GM06990 (cell line): ENCODE data around the gene DNAL1.

ENCODE experiments used
- DNase-seq: peaks from one replicate; pipeline ENCODE4 v3.0.0-alpha.2; 2011; ENCODE audit not compliant: insufficient read length; ENCODE audit errors: extremely low read depth
- H3K27me3 ChIP-seq: replicated peaks from 2 replicates; pipeline ENCODE4 v1.6.0; 2011; ENCODE audit warnings: low read length; ENCODE audit not compliant: control insufficient read depth, insufficient read depth
- H3K36me3 ChIP-seq: 2 replicates; pipeline ENCODE4 v1.5.1; 2011; ENCODE audit warnings: low read length; ENCODE audit not compliant: control insufficient read depth, insufficient read depth
- H3K4me3 ChIP-seq: replicated peaks from 2 replicates; pipeline ENCODE4 v1.5.1; 2011; ENCODE audit warnings: low read depth, mild to moderate bottlenecking, control low read depth, low read length
- TF ChIP-seq, protein P1 (sequence below): IDR thresholded peaks from 2 replicates; pipeline ENCODE4 v1.5.1; 2011; ENCODE audit warnings: low read length, control low read depth, mild to moderate bottlenecking, inconsistent platforms; ENCODE audit not compliant: insufficient read depth, poor library complexity, severe bottlenecking

The DNAL1 gene

DNA sequence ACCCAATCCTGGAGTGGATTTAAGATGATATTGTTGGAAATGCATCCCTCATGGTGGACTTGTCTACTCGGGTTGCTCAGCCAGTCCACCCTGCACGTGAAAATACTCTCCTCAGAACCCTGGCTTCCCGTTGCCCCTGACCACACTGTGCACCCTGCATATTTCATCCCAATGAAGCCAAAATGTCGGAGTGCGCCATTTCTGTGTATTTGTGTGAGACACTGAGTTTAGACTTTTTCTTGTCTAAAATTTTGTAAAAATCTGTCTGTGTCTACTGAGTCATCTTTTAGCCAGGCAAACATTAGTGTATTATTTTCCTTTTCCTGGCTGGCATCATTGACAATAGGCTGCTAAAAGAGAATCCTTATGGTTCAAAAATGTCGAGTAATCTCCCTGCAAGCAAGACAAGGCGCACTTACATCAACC, 69.9 kb downstream of the DNAL1 start:
- TF ChIP-seq, protein P1, sequence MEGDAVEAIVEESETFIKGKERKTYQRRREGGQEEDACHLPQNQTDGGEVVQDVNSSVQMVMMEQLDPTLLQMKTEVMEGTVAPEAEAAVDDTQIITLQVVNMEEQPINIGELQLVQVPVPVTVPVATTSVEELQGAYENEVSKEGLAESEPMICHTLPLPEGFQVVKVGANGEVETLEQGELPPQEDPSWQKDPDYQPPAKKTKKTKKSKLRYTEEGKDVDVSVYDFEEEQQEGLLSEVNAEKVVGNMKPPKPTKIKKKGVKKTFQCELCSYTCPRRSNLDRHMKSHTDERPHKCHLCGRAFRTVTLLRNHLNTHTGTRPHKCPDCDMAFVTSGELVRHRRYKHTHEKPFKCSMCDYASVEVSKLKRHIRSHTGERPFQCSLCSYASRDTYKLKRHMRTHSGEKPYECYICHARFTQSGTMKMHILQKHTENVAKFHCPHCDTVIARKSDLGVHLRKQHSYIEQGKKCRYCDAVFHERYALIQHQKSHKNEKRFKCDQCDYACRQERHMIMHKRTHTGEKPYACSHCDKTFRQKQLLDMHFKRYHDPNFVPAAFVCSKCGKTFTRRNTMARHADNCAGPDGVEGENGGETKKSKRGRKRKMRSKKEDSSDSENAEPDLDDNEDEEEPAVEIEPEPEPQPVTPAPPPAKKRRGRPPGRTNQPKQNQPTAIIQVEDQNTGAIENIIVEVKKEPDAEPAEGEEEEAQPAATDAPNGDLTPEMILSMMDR = no peak
- H3K4me3 ChIP-seq = peak overlapping the region; percentile 30; the same call in 1 of the 2 replicates
- peaks cover 15% of the 10 kb centered on the region for H3K36me3 ChIP-seq
- no peaks in the 10 kb centered on the region for H3K27me3 ChIP-seq
- no peak for DNase-seq

DNA sequence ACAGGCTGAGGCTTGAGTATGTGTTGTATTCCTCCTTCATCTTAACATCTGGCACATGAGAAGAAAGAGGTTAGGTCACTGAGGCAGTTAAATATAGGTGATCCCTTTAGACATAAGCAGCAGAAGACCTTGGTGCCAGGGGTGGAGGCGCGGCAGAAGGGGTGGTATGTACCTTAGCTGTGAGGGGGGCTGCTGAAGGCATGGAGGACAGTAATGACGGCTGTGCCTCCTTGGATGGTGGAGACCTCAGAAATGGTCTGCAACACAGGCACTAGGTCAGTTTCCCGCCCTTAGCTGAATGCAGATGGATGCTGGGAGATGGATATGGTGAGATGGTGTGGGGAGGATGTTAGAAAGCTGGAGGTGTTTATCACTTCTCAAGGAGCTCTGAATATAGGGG, 70.9 kb downstream of the DNAL1 start:
- Histone ChIP-seq H3K4me3 (no peak overlapping the region), H3K27me3 (no peaks in the 10 kb centered on the region), H3K36me3 (peaks cover 18% of the 10 kb centered on the region)
- DNase-seq = no peak
- TF ChIP-seq, protein P1 = no peak

DNA sequence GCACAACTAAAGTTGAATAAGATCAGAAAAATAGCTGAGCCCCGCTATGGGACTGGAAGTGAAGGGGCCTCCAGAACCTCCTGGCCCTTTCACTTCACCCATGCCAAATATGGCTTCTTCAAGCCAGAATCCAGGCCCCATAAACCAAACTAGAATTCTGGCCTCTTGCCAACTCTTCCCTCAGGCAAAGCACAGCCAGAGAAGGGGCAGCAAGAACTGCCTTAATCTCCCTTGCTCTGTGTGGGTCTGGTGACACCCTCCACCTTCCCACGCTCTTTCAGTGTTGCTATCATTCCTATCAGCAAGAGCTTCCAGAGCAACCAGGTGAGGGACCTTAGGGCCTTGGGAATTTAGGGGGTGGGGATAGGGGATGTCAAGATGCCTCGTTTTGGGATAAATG, 72.5 kb downstream of the DNAL1 start:
- H3K27me3 ChIP-seq = no peaks in the 10 kb centered on the region
- TF ChIP-seq, protein P1 = no peak
- no peak for DNase-seq
- no peak overlapping the region for H3K4me3 ChIP-seq
- peaks cover 27% of the 10 kb centered on the region for H3K36me3 ChIP-seq

DNA sequence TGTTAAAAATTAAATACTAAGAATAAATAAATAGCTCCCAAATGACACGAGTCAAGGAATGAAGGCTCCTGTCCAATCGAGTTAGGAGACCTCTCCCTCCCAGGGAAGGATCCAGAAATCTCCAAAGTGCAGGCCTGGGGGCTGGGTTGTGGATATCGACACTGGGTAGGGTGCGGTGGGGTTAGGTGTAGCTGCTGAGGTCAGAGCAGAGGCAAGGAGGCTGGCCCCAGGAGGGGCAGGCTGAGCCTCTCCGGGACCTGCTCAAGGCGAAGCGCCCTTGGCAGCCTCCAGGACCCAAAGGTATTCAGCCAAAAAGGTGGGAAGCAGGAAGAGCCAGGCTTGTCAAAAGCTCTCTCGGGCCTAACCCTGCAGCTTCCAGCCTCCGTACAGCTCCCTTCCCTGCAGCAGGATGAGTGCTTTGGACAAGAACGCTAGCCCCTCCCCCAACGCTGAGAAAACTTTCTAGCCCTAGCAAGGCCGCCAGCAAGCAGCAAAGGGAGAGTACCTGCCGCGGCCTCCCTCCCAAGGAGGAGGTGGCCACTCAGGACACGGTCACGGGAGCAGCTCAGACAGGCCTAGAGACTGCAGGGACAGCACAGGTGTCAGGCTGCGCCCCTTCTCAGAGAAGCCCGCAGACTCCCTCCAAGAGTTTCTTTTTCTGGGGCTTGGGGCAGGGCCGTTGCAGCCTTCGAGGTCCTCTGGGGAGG, 73.1 kb downstream of the DNAL1 start:
- H3K4me3 ChIP-seq = no peak overlapping the region
- peaks cover 32% of the 10 kb centered on the region for H3K36me3 ChIP-seq
- DNase-seq = no peak
- H3K27me3 ChIP-seq = no peaks in the 10 kb centered on the region
- TF ChIP-seq, protein P1 = no peak

DNA sequence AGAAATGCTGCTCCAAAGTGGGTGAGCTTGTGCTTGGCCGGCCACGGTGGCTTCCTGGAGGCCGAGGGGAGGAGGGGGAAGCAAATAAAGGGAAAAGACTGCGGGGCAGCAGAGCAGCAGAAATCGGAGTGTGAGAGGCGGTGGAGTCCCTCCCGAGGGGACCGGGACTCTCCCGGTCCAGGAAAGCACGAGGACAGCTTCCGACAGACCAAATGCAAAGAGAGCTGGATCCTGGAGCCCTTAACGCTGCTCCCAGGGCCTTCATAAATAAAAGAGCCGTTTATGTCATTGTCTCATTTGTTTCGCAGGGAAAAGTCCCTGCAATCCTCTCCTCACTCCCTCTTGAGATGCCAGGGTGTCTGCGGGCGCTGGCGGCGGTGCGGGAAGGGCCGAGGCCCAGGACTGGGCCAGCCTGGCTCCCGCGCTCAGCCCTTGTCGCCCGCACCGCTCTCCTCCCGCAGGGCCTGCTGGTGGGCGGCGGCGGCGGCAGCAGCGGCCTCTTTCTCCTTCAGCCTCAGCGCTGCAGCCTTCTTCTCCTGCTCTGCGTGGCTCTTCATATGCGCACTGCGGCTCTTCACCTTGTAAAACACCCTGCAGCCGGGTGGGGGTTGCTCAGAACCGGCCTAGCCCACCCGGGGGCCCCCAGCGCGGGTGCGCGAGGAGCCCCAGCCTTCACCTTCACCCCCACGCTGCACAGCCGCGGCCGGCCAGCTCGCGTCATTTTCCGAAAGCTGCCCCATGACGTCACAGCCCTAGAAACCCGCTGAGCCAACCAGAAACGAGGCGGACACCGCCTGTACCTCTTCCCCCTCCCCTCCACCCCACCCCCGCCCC, 73.8 kb downstream of the DNAL1 start:
- no peak for DNase-seq
- TF ChIP-seq, protein P1 = no peak
- H3K27me3 ChIP-seq = no peaks in the 10 kb centered on the region
- no peak overlapping the region for H3K4me3 ChIP-seq
- peaks cover 32% of the 10 kb centered on the region for H3K36me3 ChIP-seq
